Endothelial cell of umbilical vein (primary cell): ENCODE measurements around the gene B3GAT2.

Source experiments
- CTCF ChIP-seq, 2 donors: IDR thresholded peaks; 1 replicate in 1 of 2; 2 replicates in 1 of 2; pipeline ENCODE4 v1.5.1; 2011; ENCODE audit warnings: low read length in 2 of 2, mild to moderate bottlenecking in 2 of 2, moderate library complexity in 2 of 2, control low read depth in 1 of 2, inconsistent platforms in 1 of 2, low read depth in 1 of 2; ENCODE audit not compliant: insufficient read depth in 1 of 2; ENCODE audit errors: extremely low read depth in 1 of 2
- EZH2 ChIP-seq: IDR thresholded peaks from 2 replicates; pipeline ENCODE4 v1.6.1; 2012; ENCODE audit warnings: borderline replicate concordance, low read depth, mild to moderate bottlenecking, moderate library complexity, low read length, inconsistent platforms; ENCODE audit not compliant: severe bottlenecking
- JUN ChIP-seq: IDR thresholded peaks from 2 replicates; pipeline ENCODE4 v1.6.1; 2011; ENCODE audit warnings: borderline replicate concordance, low read depth; ENCODE audit not compliant: insufficient read length, insufficient read depth
- MAX ChIP-seq: IDR thresholded peaks from 2 replicates; pipeline ENCODE4 v1.6.1; 2011; ENCODE audit not compliant: insufficient read depth, insufficient read length
- MYC ChIP-seq: IDR thresholded peaks from one replicate; pipeline ENCODE4 v1.6.1; 2011; ENCODE audit warnings: mild to moderate bottlenecking, low read depth, low read length
- POLR2A ChIP-seq: IDR thresholded peaks from 2 replicates; pipeline ENCODE4 v1.6.1; 2012; ENCODE audit warnings: low read depth, mild to moderate bottlenecking, control low read depth, low read length
- POLR2AphosphoS5 ChIP-seq: IDR thresholded peaks from 2 replicates; pipeline ENCODE4 v1.6.1; 2012; ENCODE audit warnings: low read depth, mild to moderate bottlenecking, control low read depth, low read length, moderate library complexity; ENCODE audit not compliant: insufficient read depth

DNA sequence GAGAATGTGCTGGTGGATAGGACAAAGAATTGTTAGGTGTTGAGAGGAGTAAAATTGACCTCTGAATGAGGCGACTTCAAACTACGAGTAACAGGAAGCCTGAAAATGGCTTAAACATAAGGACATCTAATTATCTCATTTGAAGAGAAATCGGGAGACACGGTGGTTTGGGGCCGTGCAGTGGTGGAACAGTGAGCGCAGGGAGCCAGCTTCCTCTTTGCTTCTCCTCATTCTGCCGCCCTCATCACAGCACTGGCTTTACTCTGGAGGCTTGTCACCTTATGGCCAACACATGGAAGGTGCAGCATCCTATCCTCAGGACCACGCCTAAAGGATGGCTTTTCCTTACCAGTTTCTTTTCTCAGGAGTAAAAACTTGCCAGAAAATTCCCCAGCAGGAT is 114.3 kb downstream of the B3GAT2 start:
- TF ChIP-seq EZH2, result no peak
- no peak for TF ChIP-seq POLR2A
- TF ChIP-seq CTCF (IDR thresholded peaks at IDR 0.05; ENCODE audit: extremely low read depth in 1 of 2, insufficient read depth in 1 of 2, low read depth in 1 of 2, low read length in 2 of 2), result no peak
- no peak for TF ChIP-seq MAX
- no peak for TF ChIP-seq POLR2AphosphoS5
- no peak for TF ChIP-seq MYC
- TF ChIP-seq JUN, result no peak
